ENCODE results near the gene RNF183.

Gene RNF183

GRCh38 chr9:113269871-113270270 is 33.3 kb downstream of the RNF183 start:
- in situ Hi-C loops (cut with MboI; ENCODE audit: low pct_unique_long_range_greater_than_20kb, low sequenced_read_pairs, unreplicated experiment), result no loop called here
- no peak for DNase-seq (ENCODE audit: low spot score)
- no peak for TF ChIP-seq CTCF (IDR thresholded peaks at IDR 0.05; ENCODE audit: extremely low read depth, insufficient read depth, missing control alignments)

GRCh38 chr9:113269355-113269754 is 33.8 kb downstream of the RNF183 start:
- in situ Hi-C loops (cut with MboI; ENCODE audit: low pct_unique_long_range_greater_than_20kb, low sequenced_read_pairs, unreplicated experiment), result no loop called here
- DNase-seq (ENCODE audit: low spot score), result no peak
- no peak for TF ChIP-seq CTCF (IDR thresholded peaks at IDR 0.05; ENCODE audit: extremely low read depth, insufficient read depth, missing control alignments)

- no peak for DNase-seq (ENCODE audit: low spot score)
- TF ChIP-seq CTCF (IDR thresholded peaks at IDR 0.05; ENCODE audit: extremely low read depth, insufficient read depth, missing control alignments), result no peak
- in situ Hi-C loops (cut with MboI; ENCODE audit: low pct_unique_long_range_greater_than_20kb, low sequenced_read_pairs, unreplicated experiment), result no loop called here
Measured at GRCh38 chr9:113267911-113268566, 35.1 kb downstream of the RNF183 start.

GRCh38 chr9:113266174-113266573 is 37.0 kb downstream of the RNF183 start:
- in situ Hi-C loops (cut with MboI; ENCODE audit: low pct_unique_long_range_greater_than_20kb, low sequenced_read_pairs, unreplicated experiment), result no loop called here
- no peak for DNase-seq (ENCODE audit: low spot score)
- no peak for TF ChIP-seq CTCF (IDR thresholded peaks at IDR 0.05; ENCODE audit: extremely low read depth, insufficient read depth, missing control alignments)

GRCh38 chr9:113261917-113262671 is 41.1 kb downstream of the RNF183 start:
- no peak for DNase-seq (ENCODE audit: low spot score)
- in situ Hi-C loops (cut with MboI; ENCODE audit: low pct_unique_long_range_greater_than_20kb, low sequenced_read_pairs, unreplicated experiment), result no loop called here
- no peak for TF ChIP-seq CTCF (IDR thresholded peaks at IDR 0.05; ENCODE audit: extremely low read depth, insufficient read depth, missing control alignments)

- TF ChIP-seq CTCF (IDR thresholded peaks at IDR 0.05; ENCODE audit: extremely low read depth, insufficient read depth, missing control alignments), result no peak
- in situ Hi-C loops (cut with MboI; ENCODE audit: low pct_unique_long_range_greater_than_20kb, low sequenced_read_pairs, unreplicated experiment), result no loop called here
- DNase-seq (ENCODE audit: low spot score), result no peak
Measured at GRCh38 chr9:113258282-113258681, 44.9 kb downstream of the RNF183 start.
